ENCODE results near the gene PRKAR2B.
A peak's percentile ranks its signal among the peaks of the same experiment; 100 is the strongest.

DNA sequence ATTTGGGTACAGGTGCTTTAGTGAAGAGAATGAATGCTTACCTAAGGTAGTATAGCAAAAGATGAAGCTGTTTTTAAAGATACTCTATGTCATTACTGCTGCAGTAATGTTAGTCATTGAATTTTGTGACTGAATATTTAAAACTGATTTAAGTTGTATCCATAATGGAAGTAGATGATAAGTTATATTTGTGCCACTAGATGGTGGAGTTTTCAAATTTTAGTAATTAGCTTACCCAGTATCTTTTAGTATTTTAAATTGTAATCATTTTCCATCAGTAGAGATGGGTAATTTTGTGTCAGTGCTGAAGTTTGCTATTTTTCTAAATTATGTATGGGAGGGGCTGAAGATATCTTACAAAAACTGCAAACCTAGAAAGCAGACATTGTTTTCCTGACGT, 149.5 kb downstream of the PRKAR2B start:
- TF ChIP-seq, protein P1, sequence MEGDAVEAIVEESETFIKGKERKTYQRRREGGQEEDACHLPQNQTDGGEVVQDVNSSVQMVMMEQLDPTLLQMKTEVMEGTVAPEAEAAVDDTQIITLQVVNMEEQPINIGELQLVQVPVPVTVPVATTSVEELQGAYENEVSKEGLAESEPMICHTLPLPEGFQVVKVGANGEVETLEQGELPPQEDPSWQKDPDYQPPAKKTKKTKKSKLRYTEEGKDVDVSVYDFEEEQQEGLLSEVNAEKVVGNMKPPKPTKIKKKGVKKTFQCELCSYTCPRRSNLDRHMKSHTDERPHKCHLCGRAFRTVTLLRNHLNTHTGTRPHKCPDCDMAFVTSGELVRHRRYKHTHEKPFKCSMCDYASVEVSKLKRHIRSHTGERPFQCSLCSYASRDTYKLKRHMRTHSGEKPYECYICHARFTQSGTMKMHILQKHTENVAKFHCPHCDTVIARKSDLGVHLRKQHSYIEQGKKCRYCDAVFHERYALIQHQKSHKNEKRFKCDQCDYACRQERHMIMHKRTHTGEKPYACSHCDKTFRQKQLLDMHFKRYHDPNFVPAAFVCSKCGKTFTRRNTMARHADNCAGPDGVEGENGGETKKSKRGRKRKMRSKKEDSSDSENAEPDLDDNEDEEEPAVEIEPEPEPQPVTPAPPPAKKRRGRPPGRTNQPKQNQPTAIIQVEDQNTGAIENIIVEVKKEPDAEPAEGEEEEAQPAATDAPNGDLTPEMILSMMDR (conservative IDR thresholded peaks at IDR 0.05; ENCODE audit: low read length), result peak; percentile 56
- no peak for TF ChIP-seq EZH2phosphoT487 (IDR thresholded peaks at IDR 0.05; ENCODE audit: borderline replicate concordance, low read depth, low read length)
